ENCODE results near the gene AIDA.
A peak's percentile ranks its signal among the peaks of the same experiment; 100 is the strongest.

Gene AIDA

GRCh38 chr1:222643606-222643937 lies 68.7 kb downstream of the AIDA start:
- DNase-seq, result peak in 1 of 2 experiments; percentile 49

- no peak for DNase-seq
Observed at GRCh38 chr1:222642468-222642867, 69.8 kb downstream of the AIDA start.

DNA sequence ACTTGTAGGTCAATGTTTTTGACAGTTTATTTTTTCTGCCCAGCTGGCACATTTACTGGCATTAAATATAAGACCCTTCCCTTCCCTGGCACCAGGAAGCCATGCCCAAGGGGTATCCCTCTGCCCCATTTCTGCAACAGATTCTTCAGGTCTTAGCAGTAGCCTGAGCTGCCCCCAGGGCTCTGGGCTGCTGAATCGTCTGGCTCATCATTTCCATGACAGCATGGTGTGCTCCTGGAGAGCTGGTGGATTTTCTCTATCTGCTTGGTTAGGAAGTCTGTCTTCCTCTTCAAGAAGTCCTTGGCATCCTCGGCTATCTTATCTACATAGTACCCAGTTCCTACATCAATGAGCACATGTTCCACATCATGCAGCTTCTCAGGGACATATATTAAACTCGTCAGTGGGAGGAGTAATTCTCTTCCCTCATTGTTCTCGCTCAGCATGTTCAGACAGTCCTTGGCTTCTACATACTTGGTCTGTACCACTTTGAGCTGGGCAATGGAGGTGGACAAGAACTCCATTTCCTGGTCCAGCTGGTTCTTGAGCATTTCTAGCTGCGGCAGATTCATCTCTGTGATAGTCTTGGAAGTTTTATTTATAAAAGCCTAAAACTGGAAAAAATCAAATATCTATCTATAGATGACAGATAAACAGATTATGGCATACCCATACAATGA lies 70.9 kb downstream of the AIDA start:
- no peak for DNase-seq

- DNase-seq, result peak; percentile 63 to 80
Observed at GRCh38 chr1:222634180-222635013, 77.9 kb downstream of the AIDA start.

DNA sequence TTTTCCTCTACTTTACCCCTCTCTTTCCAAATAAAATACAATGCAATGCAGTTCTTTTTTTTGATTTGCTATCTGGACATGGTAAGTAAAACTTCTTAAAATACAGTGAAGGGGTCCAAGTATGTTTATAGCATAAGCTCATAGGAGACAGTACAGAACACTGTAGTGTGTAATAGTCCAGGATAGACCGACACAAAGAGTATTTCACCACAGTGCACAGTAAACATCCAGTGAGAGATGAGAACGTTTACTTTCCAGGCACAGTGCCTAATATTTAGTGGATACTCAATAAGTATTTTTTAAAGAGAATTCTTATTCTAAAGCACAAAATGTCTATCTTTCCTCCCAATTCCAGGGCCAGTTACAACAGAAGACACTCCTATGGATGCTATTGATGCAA lies 79.5 kb downstream of the AIDA start:
- no peak for DNase-seq

DNA sequence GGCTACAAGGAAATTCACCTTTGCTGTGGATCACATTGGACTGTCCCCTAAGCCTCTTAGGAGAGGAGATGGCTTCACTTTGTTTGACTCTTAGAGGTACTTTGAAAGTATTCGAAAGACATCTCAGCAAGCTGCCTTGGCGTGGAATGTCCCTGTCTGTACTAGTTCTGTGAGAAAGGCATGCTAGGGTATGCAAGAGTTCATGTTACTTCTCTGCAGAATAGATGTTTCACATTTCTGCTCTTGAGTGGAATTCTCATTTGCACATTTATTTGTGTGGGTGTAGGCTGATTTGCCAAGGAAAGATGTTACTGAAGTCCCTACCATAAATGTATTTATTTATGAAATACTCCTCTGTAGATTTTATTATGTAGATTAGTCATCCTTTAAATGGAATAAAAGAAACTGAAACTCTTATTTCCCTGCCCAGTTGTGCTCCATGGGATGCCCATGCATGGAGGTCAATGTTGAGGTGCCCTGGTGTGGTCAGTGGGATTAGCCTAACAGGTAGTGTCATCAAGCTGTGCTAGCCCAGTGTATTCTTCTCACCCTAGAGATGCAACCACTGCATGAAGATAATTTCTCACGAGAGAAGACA lies 80.6 kb downstream of the AIDA start:
- no peak for DNase-seq

DNA sequence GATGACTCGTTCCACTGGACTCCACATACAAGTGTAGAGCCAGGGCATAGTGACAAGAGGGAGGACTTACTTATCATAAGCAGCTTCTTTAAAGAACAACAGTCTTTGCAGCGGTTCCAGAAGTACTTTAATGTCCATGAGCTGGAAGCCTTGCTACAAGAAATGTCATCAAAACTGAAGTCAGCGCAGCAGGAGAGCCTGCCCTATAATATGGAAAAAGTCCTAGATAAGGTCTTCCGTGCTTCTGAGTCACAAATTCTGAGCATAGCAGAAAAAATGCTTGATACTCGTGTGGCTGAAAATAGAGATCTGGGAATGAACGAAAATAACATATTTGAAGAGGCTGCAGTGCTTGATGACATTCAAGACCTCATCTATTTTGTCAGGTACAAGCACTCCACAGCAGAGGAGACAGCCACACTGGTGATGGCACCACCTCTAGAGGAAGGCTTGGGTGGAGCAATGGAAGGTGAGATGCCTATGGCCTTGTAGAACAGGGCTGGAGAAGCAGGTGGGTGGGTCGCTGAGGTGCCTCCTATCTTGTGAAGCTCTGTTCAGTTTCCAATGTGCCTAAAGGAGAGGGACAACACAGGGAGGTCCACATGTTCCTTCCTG lies 82.3 kb downstream of the AIDA start:
- no peak for DNase-seq

DNA sequence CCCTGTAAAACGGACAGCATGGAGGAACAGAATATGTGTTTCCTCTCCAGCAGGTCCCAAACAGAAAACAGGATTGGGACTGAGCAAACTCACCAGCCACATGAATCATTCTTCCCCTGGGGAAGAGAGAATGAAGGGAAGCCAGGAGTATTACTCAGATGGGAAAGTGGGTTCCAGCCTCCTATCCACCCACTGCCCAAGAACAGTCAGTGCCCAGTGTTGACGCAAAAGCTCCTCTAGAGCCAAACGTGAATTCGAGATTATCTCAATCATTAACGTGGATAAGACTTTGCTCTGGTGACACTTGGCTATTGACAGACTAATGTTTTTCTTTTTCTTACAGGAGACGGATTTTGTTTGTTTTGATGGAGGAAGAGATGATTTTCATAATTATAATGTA lies 85.1 kb downstream of the AIDA start:
- no peak for DNase-seq

DNA sequence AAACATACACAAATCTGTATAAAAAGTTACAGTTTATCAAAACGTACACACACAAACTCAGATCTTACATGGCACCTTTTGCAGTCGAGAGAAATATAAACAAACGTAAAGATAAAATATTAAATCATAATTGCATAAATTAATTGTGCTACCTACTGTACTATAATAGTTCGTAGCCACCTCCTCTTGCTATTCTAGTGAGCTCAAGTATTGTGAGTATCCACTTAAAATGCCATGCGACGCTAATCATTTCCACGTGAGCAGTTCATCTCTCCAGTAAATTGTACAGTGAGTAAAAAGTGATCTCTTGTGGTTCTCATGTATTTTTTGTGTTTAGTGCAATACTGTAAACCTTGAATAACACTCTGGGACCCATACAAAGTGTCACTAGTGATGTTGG lies 88.1 kb downstream of the AIDA start:
- DNase-seq, result no peak

GRCh38 chr1:222623458-222623857 lies 88.8 kb downstream of the AIDA start:
- no peak for DNase-seq

DNA sequence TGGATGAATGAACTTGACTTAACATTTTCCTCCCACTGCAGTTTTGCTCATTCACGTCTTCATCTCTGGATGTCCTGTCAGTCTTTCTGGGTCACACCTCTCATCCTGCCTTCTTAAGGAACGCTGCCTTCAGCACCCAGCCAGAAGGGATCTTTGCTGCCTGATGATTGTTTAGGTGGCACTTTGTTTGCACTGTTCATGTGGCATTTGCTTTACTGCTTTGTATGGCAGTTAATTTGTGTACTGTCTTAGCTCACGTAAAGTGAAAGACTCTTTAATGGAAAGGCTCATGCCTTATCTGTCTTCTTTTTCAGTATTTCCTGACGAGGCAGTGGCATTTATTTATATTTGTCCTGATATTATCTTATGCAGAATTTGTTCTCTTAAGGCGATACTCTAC lies 89.5 kb downstream of the AIDA start:
- DNase-seq, result no peak

- no peak for DNase-seq
Observed at GRCh38 chr1:222620566-222620965, 91.7 kb downstream of the AIDA start.

GRCh38 chr1:222618880-222619596 lies 93.3 kb downstream of the AIDA start:
- peak; percentile 2 to 29 for DNase-seq
